ENCODE data around the gene KIF3B. TPM values are rescaled to one million over a fixed set of nuclear protein-coding genes. Genes with fewer than 3 reads are reported as not detected.

Gene KIF3B
- total and polyA plus RNA-seq, 10 of the 15 experiments (the other 5 are each of a cell fraction or from before 2014, with no cell fraction given), result 7.4 to 37.3 (median 25.9) TPM

DNA sequence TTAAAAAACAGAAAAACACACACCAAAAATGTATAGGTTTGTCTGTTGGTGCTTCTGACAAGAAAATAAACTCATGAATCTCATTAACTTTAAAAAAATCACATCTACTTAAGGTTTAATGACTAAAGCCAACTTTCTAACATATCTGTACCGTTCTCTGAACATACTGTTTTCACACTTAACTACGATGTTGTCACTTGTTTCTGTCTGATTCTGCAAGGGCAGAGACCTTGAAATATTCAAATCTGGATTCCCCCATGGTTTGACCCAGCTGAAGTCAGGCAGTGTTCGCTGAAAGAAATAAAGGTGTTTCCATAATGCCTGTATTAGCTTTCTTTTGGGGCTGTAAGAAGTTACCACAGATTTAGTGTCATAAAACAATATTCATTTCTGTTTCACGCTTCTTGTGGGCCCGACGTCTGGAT, 78.0 kb downstream of the KIF3B start:
- under 1% methylated on average over 6 of the region's 6 CpGs for WGBS (ENCODE audit: insufficient coverage, insufficient replicate concordance, low lambda C conversion rate, missing lambda C conversion rate)
- H3K4me3 ChIP-seq, result peak overlapping the region; percentile 52; the same call in 1 of the 2 replicates
- H3K4me1 ChIP-seq (ENCODE audit: control insufficient read depth, insufficient read depth, low read length), result peaks cover 30% of the 10 kb centered on the region
- H3K9me3 ChIP-seq (replicated peaks; ENCODE audit: control insufficient read depth, insufficient read depth, low read length), result no peaks in the 10 kb centered on the region
- peak overlapping the region; percentile 44 for H2AFZ ChIP-seq (ENCODE audit: control insufficient read depth, low read depth, low read length)
- peak; percentile 53 for ATAC-seq
- CTCF ChIA-PET, result interaction anchor here (1.3 to 3.3 kb wide), 4 partner anchors 10 to 75 kb away, joined by 4 to 12 read pairs (median 5); no protein-coding TSS in a partner anchor
- H3K9ac ChIP-seq (ENCODE audit: control insufficient read depth, insufficient read depth, low read length), result peak overlapping the region; percentile 60
- no peaks in the 10 kb centered on the region for H3K36me3 ChIP-seq (ENCODE audit: control insufficient read depth in 2 of 2, insufficient read depth in 2 of 2, low read length in 1 of 2)
- peak; percentile 59 for DNase-seq (ENCODE audit: low read depth, low spot score)
- peaks cover 26% of the 10 kb centered on the region for H3K79me2 ChIP-seq (ENCODE audit: control insufficient read depth, insufficient read depth, low read length)
- H3K27me3 ChIP-seq (replicated peaks in 1 of 2; ENCODE audit: control insufficient read depth in 2 of 2, insufficient read depth in 2 of 2, low read length in 1 of 2), result no peaks in the 10 kb centered on the region
- in situ Hi-C loops (cut with MboI), result no loop called here
- H3K4me2 ChIP-seq (ENCODE audit: control insufficient read depth, insufficient read depth), result peak overlapping the region; percentile 75
- H3K27ac ChIP-seq (ENCODE audit: control insufficient read depth, insufficient read depth), result peak overlapping the region; percentile 91
- intact Hi-C loops (cut with micrococcal nuclease; ENCODE audit: unreplicated experiment), result loop anchor here (1.0 to 5.0 kb wide), 2 partner anchors 18 to 1637 kb away; partner anchors contain the start of gene RALY
- FAIRE-seq, result peak; percentile 64
- POLR2A ChIA-PET, result interaction anchor here (0.6 to 4.8 kb wide), 6 partner anchors 10 to 292 kb away, joined by 3 to 38 read pairs (median 4); no protein-coding TSS in a partner anchor
- RAD21 ChIA-PET (ENCODE audit: unreplicated experiment), result interaction anchor here (0.7 to 3.4 kb wide), 10 partner anchors 9 to 149 kb away, joined by 3 to 28 read pairs (median 3); no protein-coding TSS in a partner anchor
- SMC1A ChIA-PET (ENCODE audit: uncharacterized antibody, unreplicated experiment), result interaction anchor here (0.7 to 3.8 kb wide), 9 partner anchors 10 to 184 kb away, joined by 3 to 23 read pairs (median 6); no protein-coding TSS in a partner anchor
- H4K20me1 ChIP-seq (ENCODE audit: control insufficient read depth, insufficient read depth), result no peaks in the 10 kb centered on the region
- BruUV-seq (replicated peaks), result no TSS peak
- TF ChIP-seq, protein P1, sequence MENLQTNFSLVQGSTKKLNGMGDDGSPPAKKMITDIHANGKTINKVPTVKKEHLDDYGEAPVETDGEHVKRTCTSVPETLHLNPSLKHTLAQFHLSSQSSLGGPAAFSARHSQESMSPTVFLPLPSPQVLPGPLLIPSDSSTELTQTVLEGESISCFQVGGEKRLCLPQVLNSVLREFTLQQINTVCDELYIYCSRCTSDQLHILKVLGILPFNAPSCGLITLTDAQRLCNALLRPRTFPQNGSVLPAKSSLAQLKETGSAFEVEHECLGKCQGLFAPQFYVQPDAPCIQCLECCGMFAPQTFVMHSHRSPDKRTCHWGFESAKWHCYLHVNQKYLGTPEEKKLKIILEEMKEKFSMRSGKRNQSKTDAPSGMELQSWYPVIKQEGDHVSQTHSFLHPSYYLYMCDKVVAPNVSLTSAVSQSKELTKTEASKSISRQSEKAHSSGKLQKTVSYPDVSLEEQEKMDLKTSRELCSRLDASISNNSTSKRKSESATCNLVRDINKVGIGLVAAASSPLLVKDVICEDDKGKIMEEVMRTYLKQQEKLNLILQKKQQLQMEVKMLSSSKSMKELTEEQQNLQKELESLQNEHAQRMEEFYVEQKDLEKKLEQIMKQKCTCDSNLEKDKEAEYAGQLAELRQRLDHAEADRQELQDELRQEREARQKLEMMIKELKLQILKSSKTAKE (IDR thresholded peaks at IDR 0.05; ENCODE audit: low read depth, poor library complexity, severe bottlenecking), result peak; percentile 26
- TF ChIP-seq PML (IDR thresholded peaks at IDR 0.05; ENCODE audit: low read length) (0 out of 2 replicates have a peak, but pooled peaks have one; percentile 56), ZZZ3 (IDR thresholded peaks at IDR 0.05; ENCODE audit: control insufficient read depth, insufficient read length, low read depth) (no peak), SMARCA5 (IDR thresholded peaks at IDR 0.05) (no peak), RBBP5 (conservative IDR thresholded peaks at IDR 0.05) (0 out of 2 replicates have a peak, but pooled peaks have one; percentile 66), ASH2L (IDR thresholded peaks at IDR 0.05; ENCODE audit: borderline replicate concordance, low read depth) (0 out of 2 replicates have a peak, but pooled peaks have one; percentile 63), RUNX3 (IDR thresholded peaks at IDR 0.05; ENCODE audit: low read length) (peak; percentile 49), TAF1 (IDR thresholded peaks at IDR 0.05; ENCODE audit: borderline replicate concordance, low read depth, low read length) (no peak; the same call in 1 of the 2 replicates), ZSCAN29 (IDR thresholded peaks at IDR 0.05) (no peak), ATF7 (IDR thresholded peaks at IDR 0.05; ENCODE audit: low read depth) (peak; percentile 68), RFX5 (IDR thresholded peaks at IDR 0.05; ENCODE audit: low read depth, low read length) (peak; percentile 86; the same call in 1 of the 2 replicates), HDAC6 (IDR thresholded peaks at IDR 0.05; ENCODE audit: unreplicated experiment) (no peak), MTA2 (IDR thresholded peaks at IDR 0.05; ENCODE audit: low read depth) (0 out of 2 replicates have a peak, but pooled peaks have one; percentile 36), TCF7 (IDR thresholded peaks at IDR 0.05; ENCODE audit: borderline replicate concordance) (no peak), POU2F2 (IDR thresholded peaks at IDR 0.05; ENCODE audit: borderline replicate concordance, low read depth, low read length) (peak; percentile 86; the same call in 2 of the 3 replicates), MTA3 (IDR thresholded peaks at IDR 0.05; ENCODE audit: borderline replicate concordance, low read length) (peak; percentile 76)
- TF ChIP-seq, protein P2, sequence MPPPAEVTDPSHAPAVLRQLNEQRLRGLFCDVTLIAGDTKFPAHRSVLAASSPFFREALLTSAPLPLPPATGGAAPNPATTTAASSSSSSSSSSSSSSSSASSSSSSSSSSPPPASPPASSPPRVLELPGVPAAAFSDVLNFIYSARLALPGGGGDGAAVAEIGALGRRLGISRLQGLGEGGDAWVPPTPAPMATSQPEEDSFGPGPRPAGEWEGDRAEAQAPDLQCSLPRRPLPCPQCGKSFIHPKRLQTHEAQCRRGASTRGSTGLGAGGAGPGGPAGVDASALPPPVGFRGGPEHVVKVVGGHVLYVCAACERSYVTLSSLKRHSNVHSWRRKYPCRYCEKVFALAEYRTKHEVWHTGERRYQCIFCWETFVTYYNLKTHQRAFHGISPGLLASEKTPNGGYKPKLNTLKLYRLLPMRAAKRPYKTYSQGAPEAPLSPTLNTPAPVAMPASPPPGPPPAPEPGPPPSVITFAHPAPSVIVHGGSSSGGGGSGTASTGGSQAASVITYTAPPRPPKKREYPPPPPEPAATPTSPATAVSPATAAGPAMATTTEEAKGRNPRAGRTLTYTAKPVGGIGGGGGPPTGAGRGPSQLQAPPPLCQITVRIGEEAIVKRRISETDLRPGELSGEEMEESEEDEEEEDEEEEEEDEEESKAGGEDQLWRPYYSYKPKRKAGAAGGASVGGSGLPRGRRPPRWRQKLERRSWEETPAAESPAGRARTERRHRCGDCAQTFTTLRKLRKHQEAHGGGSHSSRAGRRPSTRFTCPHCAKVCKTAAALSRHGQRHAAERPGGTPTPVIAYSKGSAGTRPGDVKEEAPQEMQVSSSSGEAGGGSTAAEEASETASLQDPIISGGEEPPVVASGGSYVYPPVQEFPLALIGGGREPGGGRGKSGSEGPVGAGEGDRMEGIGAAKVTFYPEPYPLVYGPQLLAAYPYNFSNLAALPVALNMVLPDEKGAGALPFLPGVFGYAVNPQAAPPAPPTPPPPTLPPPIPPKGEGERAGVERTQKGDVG (CRISPR knock-in tag; IDR thresholded peaks at IDR 0.05), result no peak
- TF ChIP-seq, protein P3, sequence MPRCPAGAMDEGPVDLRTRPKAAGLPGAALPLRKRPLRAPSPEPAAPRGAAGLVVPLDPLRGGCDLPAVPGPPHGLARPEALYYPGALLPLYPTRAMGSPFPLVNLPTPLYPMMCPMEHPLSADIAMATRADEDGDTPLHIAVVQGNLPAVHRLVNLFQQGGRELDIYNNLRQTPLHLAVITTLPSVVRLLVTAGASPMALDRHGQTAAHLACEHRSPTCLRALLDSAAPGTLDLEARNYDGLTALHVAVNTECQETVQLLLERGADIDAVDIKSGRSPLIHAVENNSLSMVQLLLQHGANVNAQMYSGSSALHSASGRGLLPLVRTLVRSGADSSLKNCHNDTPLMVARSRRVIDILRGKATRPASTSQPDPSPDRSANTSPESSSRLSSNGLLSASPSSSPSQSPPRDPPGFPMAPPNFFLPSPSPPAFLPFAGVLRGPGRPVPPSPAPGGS (IDR thresholded peaks at IDR 0.05; ENCODE audit: borderline replicate concordance, insufficient read depth, low read depth, low read length, poor library complexity, severe bottlenecking), result no peak
